ENCODE results near the gene ZBTB7C. TPM values are rescaled to one million over a fixed set of nuclear protein-coding genes. Genes with fewer than 3 reads are reported as not detected.
A peak's percentile ranks its signal among the peaks of the same experiment; 100 is the strongest.

The ZBTB7C gene
- total RNA-seq, 2 experiments from 2014 or later = 0.05 TPM; not detected in 1

GRCh38 chr18:48140731-48141130 lies 268.5 kb downstream of the ZBTB7C start:
- no peak overlapping the region for H3K27ac Mint-ChIP-seq
- no peaks in the 10 kb centered on the region for H3K36me3 Mint-ChIP-seq
- no peak for DNase-seq
- ChIA-PET CTCF (no interaction called here), POLR2A (no interaction called here)
- intact Hi-C loops (cut with micrococcal nuclease) = no loop called here
- no peaks in the 10 kb centered on the region for H3K9me3 Mint-ChIP-seq
- H3K4me3 Mint-ChIP-seq = no peak overlapping the region
- peaks cover 31% of the 10 kb centered on the region for H3K27me3 Mint-ChIP-seq
- H3K4me1 Mint-ChIP-seq (ENCODE audit: low read depth) = peaks cover 7% of the 10 kb centered on the region

- H3K9me3 Mint-ChIP-seq = no peaks in the 10 kb centered on the region
- no peak overlapping the region for H3K4me3 Mint-ChIP-seq
- CTCF ChIA-PET = no interaction called here
- DNase-seq = no peak
- no peaks in the 10 kb centered on the region for H3K36me3 Mint-ChIP-seq
- H3K4me1 Mint-ChIP-seq (ENCODE audit: low read depth) = peaks cover 10% of the 10 kb centered on the region
- intact Hi-C loops (cut with micrococcal nuclease) = no loop called here
- peaks cover 39% of the 10 kb centered on the region for H3K27me3 Mint-ChIP-seq
- POLR2A ChIA-PET = no interaction called here
- no peak overlapping the region for H3K27ac Mint-ChIP-seq
Measured at GRCh38 chr18:48139431-48140347, 269.5 kb downstream of the ZBTB7C start.

DNA sequence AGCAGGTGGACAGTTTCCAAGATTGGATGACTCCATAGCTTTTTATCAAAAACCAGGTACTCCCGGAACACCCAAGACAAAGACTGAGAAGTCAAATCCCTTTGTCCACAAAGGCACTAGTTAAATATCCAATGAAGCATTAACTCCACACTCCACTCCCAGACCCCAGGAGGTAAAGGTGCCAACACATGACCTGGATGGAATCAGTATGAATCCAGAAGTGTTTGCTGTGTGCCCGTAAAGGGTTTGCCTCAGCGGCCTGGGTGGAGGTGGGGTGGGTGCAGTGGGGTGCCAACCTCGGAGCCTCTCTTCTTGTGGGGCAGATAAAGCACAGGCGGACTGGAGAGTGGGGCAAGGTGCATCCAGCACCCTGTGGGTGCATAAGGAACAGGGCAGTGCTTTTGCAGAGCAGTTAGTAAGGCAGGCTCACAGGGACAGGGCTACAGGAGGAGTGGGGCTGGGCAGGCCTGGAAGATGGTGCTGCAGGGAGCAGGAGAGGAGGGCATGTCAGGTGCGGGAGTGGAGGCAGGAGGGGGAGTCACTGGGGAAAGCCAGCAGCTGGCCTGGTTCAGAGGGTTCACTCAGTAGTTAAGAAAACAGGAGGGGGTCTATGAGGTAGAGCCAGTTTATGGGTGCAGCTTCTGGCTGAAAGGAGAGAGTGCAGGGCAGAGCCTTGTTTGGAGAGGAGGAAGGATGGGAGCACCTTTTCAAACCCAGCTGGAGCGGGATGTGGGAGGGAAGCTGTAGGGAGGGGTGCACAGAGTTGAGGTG lies 270.3 kb downstream of the ZBTB7C start:
- intact Hi-C loops (cut with micrococcal nuclease) = no loop called here
- Mint-ChIP-seq H3K27me3 (peaks cover 42% of the 10 kb centered on the region), H3K27ac (no peak overlapping the region), H3K36me3 (no peaks in the 10 kb centered on the region), H3K9me3 (no peaks in the 10 kb centered on the region), H3K4me3 (no peak overlapping the region), H3K4me1 (ENCODE audit: low read depth) (peaks cover 13% of the 10 kb centered on the region)
- ChIA-PET CTCF (no interaction called here), POLR2A (no interaction called here)
- DNase-seq = no peak

DNA sequence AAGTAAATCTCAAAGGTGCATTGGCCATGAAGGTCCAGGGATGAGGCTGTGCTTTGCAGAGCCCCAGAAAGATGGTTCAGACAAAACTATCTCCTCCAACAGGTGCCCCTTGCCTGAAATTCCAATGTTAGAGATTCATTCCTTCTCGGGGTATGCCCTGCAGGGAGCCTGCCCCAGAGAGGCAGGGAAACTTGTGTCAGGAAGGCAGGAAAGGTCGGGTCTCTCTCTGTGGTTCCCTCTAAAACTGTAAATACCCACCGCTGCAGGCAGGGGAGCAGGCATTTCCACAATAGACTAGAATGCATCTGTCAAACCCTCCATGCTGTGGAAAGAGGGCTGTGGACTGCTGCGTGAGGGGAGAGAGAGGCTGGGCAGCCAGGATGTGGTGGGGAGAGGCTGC lies 271.0 kb downstream of the ZBTB7C start:
- H3K27ac Mint-ChIP-seq = no peak overlapping the region
- DNase-seq = no peak
- H3K27me3 Mint-ChIP-seq = peaks cover 45% of the 10 kb centered on the region
- H3K4me3 Mint-ChIP-seq = no peak overlapping the region
- H3K4me1 Mint-ChIP-seq (ENCODE audit: low read depth) = peaks cover 18% of the 10 kb centered on the region
- no peaks in the 10 kb centered on the region for H3K36me3 Mint-ChIP-seq
- CTCF ChIA-PET = no interaction called here
- POLR2A ChIA-PET = no interaction called here
- H3K9me3 Mint-ChIP-seq = no peaks in the 10 kb centered on the region
- intact Hi-C loops (cut with micrococcal nuclease) = no loop called here

- no peak for DNase-seq
- Mint-ChIP-seq H3K9me3 (no peaks in the 10 kb centered on the region), H3K27ac (no peak overlapping the region), H3K36me3 (no peaks in the 10 kb centered on the region), H3K4me3 (peak overlapping the region; percentile 17), H3K27me3 (peaks cover 51% of the 10 kb centered on the region), H3K4me1 (ENCODE audit: low read depth) (peaks cover 18% of the 10 kb centered on the region)
- intact Hi-C loops (cut with micrococcal nuclease) = no loop called here
- ChIA-PET CTCF (no interaction called here), POLR2A (no interaction called here)
Measured at GRCh38 chr18:48137374-48138081, 271.7 kb downstream of the ZBTB7C start.

DNA sequence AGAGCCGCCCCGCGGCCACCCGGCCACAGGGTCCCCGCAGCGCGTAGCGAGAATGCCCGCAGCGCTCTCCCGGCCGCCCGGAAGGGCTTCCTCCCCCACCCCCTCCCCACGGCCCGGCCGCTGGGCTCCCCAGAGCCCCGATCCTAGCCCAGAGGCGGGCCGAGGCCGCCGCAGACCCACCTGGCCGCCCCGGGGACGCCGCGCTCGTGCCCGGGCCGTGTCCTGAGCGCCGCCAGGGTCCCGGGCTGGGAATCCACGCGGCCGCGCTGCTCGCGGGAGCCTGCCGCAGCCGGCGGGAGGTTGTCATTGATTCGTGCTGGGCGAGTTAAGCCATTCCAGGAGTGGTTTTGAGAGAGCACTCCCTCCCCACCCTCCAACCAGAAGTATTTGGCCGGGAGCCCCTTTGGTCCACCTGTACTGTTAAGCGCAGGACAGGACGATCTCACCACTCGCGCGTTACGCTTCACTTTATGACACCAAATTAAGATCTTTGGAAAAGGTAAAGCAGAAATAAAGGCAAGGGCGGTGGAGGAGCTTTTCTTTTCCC lies 272.3 kb downstream of the ZBTB7C start:
- Mint-ChIP-seq H3K27ac (no peak overlapping the region), H3K4me3 (peak overlapping the region; percentile 17), H3K4me1 (ENCODE audit: low read depth) (peaks cover 18% of the 10 kb centered on the region), H3K36me3 (no peaks in the 10 kb centered on the region), H3K9me3 (no peaks in the 10 kb centered on the region), H3K27me3 (peaks cover 51% of the 10 kb centered on the region)
- intact Hi-C loops (cut with micrococcal nuclease) = no loop called here
- ChIA-PET CTCF (no interaction called here), POLR2A (no interaction called here)
- no peak for DNase-seq

DNA sequence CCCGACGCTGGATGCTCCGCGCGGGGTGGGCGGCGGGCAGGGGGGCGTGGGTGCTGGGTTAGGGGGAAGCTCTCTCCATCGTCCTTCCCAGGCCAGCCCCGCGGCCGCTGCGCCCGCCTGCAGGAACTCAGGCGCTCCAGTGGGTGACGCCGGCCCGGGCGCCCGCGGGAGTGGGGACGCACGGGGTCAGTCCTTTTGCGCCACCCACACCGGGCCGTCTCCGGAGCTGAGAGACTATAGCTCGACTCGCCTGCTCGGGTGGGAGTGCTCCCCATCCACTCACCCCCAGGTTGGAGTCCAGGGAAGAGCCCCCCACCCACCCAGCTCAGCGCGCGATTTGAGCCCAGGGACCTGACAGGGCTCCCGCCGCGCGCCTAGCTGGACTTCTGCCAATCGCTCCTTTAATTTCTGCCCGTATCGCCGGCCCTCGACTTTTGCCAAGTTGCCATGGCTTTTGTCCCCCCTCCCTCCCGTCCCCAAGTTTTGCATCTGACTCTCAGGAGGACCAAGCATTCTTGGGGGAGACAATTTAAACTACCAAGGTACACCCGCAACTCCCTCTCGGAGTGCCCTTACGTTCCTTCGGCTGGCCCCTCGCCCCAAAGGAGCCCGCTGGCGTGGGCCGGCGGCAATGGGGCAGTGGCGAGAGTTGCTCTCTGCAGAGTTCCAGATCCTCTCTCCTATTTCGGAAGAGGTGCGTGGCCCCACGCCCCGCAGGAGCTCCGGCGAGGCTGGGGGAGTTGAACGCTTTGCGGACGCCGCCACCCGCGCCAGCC lies 272.9 kb downstream of the ZBTB7C start:
- no peaks in the 10 kb centered on the region for H3K9me3 Mint-ChIP-seq
- POLR2A ChIA-PET = no interaction called here
- H3K36me3 Mint-ChIP-seq = no peaks in the 10 kb centered on the region
- no peak for DNase-seq
- H3K27me3 Mint-ChIP-seq = peaks cover 53% of the 10 kb centered on the region
- H3K27ac Mint-ChIP-seq = no peak overlapping the region
- CTCF ChIA-PET = interaction anchor here (1.0 kb wide), 1 partner anchor 10 kb away, joined by 3 read pairs; no protein-coding TSS in a partner anchor
- peaks cover 18% of the 10 kb centered on the region for H3K4me1 Mint-ChIP-seq (ENCODE audit: low read depth)
- intact Hi-C loops (cut with micrococcal nuclease) = no loop called here
- H3K4me3 Mint-ChIP-seq = no peak overlapping the region

DNA sequence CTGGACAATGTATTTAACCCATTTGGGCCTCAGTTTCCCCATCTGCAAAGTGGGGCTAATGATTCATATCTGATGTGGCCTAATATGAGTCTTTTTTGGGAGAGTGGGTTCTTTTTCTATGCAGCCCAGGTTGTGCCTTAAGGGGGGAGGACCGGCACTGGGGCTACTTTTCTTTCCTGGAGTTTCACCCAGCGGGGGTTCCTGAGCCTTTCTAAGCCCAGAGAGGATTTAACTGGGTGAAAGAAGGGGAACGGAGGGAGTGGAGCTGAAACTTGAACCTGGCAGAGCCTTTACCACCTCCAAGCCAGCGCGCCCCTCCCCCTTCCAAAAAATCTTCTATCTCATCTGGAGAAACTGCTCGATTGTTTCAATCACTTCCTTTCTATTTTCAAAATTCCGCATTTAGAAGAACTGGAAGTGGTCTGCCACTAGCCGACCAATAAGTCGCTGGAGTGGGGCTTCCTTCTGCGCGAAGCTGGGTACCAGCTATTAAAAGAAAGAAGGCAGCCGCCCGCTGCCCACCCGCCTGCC lies 273.7 kb downstream of the ZBTB7C start:
- intact Hi-C loops (cut with micrococcal nuclease) = no loop called here
- peaks cover 51% of the 10 kb centered on the region for H3K27me3 Mint-ChIP-seq
- H3K4me1 Mint-ChIP-seq (ENCODE audit: low read depth) = peaks cover 18% of the 10 kb centered on the region
- H3K9me3 Mint-ChIP-seq = no peaks in the 10 kb centered on the region
- POLR2A ChIA-PET = no interaction called here
- no peak for DNase-seq
- no peak overlapping the region for H3K27ac Mint-ChIP-seq
- H3K4me3 Mint-ChIP-seq = no peak overlapping the region
- CTCF ChIA-PET = interaction anchor here (1.0 kb wide), 1 partner anchor 9 kb away, joined by 3 read pairs; no protein-coding TSS in a partner anchor
- H3K36me3 Mint-ChIP-seq = no peaks in the 10 kb centered on the region

- H3K4me3 Mint-ChIP-seq = no peak overlapping the region
- H3K4me1 Mint-ChIP-seq (ENCODE audit: low read depth) = peaks cover 18% of the 10 kb centered on the region
- no peaks in the 10 kb centered on the region for H3K36me3 Mint-ChIP-seq
- POLR2A ChIA-PET = interaction anchor here (0.8 kb wide), 1 partner anchor 10 kb away, joined by 3 read pairs; no protein-coding TSS in a partner anchor
- peaks cover 50% of the 10 kb centered on the region for H3K27me3 Mint-ChIP-seq
- no peaks in the 10 kb centered on the region for H3K9me3 Mint-ChIP-seq
- CTCF ChIA-PET = no interaction called here
- no peak overlapping the region for H3K27ac Mint-ChIP-seq
- intact Hi-C loops (cut with micrococcal nuclease) = no loop called here
- no peak for DNase-seq
Measured at GRCh38 chr18:48134609-48135008, 274.6 kb downstream of the ZBTB7C start.

DNA sequence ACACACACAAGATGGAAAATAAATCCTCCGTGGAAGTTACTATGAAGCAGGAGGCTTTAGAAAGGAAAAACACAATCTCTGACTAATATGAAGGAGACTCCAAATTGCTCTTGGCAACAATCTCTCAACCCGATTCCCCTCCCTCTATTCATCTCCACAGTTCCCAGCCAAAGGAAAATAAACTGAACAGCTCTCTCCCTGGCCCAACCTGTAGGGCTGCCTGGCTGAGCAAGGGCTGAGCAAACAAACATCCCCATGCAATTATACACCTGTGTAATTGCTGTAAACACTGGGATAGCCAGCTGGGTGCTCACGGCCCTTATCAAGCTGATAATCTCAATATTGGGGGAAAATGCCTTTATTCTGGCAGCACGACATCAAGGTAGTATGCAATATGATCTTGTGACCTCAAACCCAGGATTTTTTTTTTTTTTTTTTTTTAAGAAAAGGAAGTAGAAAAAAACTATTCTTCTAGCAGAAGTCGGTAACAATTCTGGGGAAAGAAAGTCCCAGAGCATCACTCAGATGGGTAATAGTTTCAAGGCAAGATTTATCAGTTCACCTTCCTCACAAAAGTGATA lies 275.4 kb downstream of the ZBTB7C start:
- Mint-ChIP-seq H3K4me1 (ENCODE audit: low read depth) (peaks cover 18% of the 10 kb centered on the region), H3K4me3 (no peak overlapping the region), H3K9me3 (no peaks in the 10 kb centered on the region), H3K36me3 (no peaks in the 10 kb centered on the region), H3K27me3 (peaks cover 46% of the 10 kb centered on the region), H3K27ac (no peak overlapping the region)
- no peak for DNase-seq
- intact Hi-C loops (cut with micrococcal nuclease) = no loop called here
- CTCF ChIA-PET = no interaction called here
- POLR2A ChIA-PET = no interaction called here
